Right lobe of liver (tissue), 4 donors: ENCODE measurements around the gene GDPGP1.
"Not testable (repeated sequence)": the region's sequence is repeated elsewhere in the genome, so short reads cannot be mapped to it uniquely, and the experiment has no call there.

ENCODE experiments used
- CTCF ChIP-seq, 4 donors: fragments of 200-600 bp in 3 of 4; fragments of 450-650 bp in 1 of 4; IDR thresholded peaks; one replicate each; pipeline versions ENCODE4 v1.5.1 to v1.8.0; 2016 to 2022; ENCODE audit warnings: antibody characterized with exemption in 4 of 4, mild to moderate bottlenecking in 2 of 4
- POLR2A ChIP-seq: fragments of 450-650 bp; IDR thresholded peaks from one replicate; pipeline ENCODE4 v1.6.1; 2017; ENCODE audit warnings: antibody characterized with exemption, mild to moderate bottlenecking
- donor health status: DM: no; HTN: no; CAD: no.
- donor health status: DM: no; HTN: no; CAD: no.
- donor health status: DM: no; HTN: yes; CAD: no.

- not testable (repeated sequence) for TF ChIP-seq CTCF (IDR thresholded peaks at IDR 0.05); POLR2A
Observed at GRCh38 chr15:90260731-90261130, 26.7 kb downstream of the GDPGP1 start.
